ENCODE data around the gene PVALEF. TPM values are rescaled to one million over a fixed set of nuclear protein-coding genes. Genes with fewer than 3 reads are reported as not detected.
A peak's percentile ranks its signal among the peaks of the same experiment; 100 is the strongest.

PVALEF gene
- total and polyA plus RNA-seq, 2 of the 13 experiments (the other 11 are each of a cell fraction or from before 2014, with no cell fraction given), result 0.18 TPM

DNA sequence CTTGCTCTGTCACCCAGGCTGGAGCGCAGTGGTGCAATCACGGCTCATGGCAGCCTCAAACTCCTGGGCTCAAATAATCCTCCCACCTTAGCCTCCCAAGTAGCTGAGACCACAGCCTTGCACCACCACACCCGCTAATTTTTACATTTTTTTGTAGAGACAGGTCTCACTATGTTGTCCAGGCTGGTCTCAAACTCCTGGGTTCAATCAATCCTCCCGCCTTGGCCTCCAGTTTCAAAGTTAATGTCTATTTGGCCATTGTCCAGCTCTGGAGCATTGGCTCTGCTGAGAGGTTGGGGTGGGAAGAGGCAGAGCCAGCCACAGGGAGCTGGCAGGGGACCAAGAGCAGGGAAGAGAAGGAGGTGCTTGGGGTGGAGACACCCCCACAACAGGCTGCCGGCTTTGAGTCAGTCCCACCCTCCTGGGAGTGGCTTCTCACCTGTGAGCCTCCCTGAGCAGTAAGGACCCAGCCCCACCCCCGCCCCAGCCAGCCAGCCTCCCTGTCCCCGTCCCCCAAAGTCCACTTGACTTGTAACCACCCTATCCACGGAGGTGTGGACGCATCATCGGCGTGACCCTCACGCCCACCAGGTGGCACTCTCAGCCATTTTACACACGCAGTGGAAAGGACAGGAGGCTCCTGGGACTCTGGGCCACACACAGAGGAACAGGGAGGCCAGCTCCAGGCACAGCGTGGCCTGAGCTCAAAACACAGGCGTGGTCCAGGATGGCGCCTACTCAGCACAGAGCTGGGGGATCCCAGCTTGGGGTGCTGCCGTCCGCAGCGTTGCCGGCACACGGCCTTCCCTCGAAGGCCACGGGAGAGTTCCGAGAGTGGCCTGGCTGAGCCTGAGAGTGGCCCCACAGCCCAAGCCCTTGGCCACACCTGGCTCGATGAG, 22.8 kb upstream of the PVALEF start (continued):
- no peak for TF ChIP-seq ELF4 (CRISPR knock-in tag; IDR thresholded peaks at IDR 0.05; ENCODE audit: borderline replicate concordance)
- TF ChIP-seq ZNF124 (CRISPR knock-in tag; IDR thresholded peaks at IDR 0.05), result 0 out of 2 replicates have a peak, but pooled peaks have one; percentile 69
- no peak for TF ChIP-seq ATRX (CRISPR knock-in tag; IDR thresholded peaks at IDR 0.05; ENCODE audit: borderline replicate concordance)
- no peak for TF ChIP-seq BRCA1 (CRISPR knock-in tag; IDR thresholded peaks at IDR 0.05)
- TF ChIP-seq HMG20B (CRISPR knock-in tag; conservative IDR thresholded peaks at IDR 0.05), result no peak
- TF ChIP-seq, protein P1, sequence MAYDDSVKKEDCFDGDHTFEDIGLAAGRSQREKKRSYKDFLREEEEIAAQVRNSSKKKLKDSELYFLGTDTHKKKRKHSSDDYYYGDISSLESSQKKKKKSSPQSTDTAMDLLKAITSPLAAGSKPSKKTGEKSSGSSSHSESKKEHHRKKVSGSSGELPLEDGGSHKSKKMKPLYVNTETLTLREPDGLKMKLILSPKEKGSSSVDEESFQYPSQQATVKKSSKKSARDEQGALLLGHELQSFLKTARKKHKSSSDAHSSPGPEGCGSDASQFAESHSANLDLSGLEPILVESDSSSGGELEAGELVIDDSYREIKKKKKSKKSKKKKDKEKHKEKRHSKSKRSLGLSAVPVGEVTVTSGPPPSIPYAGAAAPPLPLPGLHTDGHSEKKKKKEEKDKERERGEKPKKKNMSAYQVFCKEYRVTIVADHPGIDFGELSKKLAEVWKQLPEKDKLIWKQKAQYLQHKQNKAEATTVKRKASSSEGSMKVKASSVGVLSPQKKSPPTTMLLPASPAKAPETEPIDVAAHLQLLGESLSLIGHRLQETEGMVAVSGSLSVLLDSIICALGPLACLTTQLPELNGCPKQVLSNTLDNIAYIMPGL (CRISPR knock-in tag; IDR thresholded peaks at IDR 0.05; ENCODE audit: borderline replicate concordance in 1 of 2, low read depth in 1 of 2), result peak; percentile 72 to 77
- TF ChIP-seq ZBTB8A (CRISPR knock-in tag; IDR thresholded peaks at IDR 0.05; ENCODE audit: borderline replicate concordance, low read depth), result no peak
- TF ChIP-seq ZXDC (CRISPR knock-in tag; IDR thresholded peaks at IDR 0.05), result no peak
- 0 out of 2 replicates have a peak, but pooled peaks have one; percentile 8 for TF ChIP-seq ZNF652 (CRISPR knock-in tag; IDR thresholded peaks at IDR 0.05; ENCODE audit: borderline replicate concordance, low read depth)
- TF ChIP-seq SALL1 (CRISPR knock-in tag; IDR thresholded peaks at IDR 0.05), result peak; percentile 67; the same call in 1 of the 2 replicates
- no peak for TF ChIP-seq ETS1 (CRISPR knock-in tag; IDR thresholded peaks at IDR 0.05)
- TF ChIP-seq FOXA3 (CRISPR knock-in tag; IDR thresholded peaks at IDR 0.05), result peak; percentile 56
- TF ChIP-seq, protein P2, sequence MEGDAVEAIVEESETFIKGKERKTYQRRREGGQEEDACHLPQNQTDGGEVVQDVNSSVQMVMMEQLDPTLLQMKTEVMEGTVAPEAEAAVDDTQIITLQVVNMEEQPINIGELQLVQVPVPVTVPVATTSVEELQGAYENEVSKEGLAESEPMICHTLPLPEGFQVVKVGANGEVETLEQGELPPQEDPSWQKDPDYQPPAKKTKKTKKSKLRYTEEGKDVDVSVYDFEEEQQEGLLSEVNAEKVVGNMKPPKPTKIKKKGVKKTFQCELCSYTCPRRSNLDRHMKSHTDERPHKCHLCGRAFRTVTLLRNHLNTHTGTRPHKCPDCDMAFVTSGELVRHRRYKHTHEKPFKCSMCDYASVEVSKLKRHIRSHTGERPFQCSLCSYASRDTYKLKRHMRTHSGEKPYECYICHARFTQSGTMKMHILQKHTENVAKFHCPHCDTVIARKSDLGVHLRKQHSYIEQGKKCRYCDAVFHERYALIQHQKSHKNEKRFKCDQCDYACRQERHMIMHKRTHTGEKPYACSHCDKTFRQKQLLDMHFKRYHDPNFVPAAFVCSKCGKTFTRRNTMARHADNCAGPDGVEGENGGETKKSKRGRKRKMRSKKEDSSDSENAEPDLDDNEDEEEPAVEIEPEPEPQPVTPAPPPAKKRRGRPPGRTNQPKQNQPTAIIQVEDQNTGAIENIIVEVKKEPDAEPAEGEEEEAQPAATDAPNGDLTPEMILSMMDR (CRISPR knock-in tag; IDR thresholded peaks at IDR 0.05), result peak; percentile 97
- TF ChIP-seq KMT2B (CRISPR knock-in tag; IDR thresholded peaks at IDR 0.05), result no peak
- 0 out of 2 replicates have a peak, but pooled peaks have one; percentile 26 for TF ChIP-seq GPN1 (CRISPR knock-in tag; IDR thresholded peaks at IDR 0.05; ENCODE audit: borderline replicate concordance)
- TF ChIP-seq PLSCR1 (CRISPR knock-in tag; IDR thresholded peaks at IDR 0.05; ENCODE audit: borderline replicate concordance), result no peak
- no peak for TF ChIP-seq SOX13 (IDR thresholded peaks at IDR 0.05)
- TF ChIP-seq SOX13 (CRISPR knock-in tag; conservative IDR thresholded peaks at IDR 0.05 in 1 of 2, IDR thresholded peaks at IDR 0.05 in 1 of 2), result peak in 1 of 2 experiments; percentile 30; a peak in 1 of 4 replicates
